ENCODE data around the gene LMO3. TPM values are rescaled to one million over a fixed set of nuclear protein-coding genes. Genes with fewer than 3 reads are reported as not detected.

LMO3 gene
- total RNA-seq, 1 donor from 2014 or later, result 54.3 TPM

GRCh38 chr12:16524378-16524777 is 81.6 kb downstream of the LMO3 start:
- Histone ChIP-seq H3K9ac (no peak overlapping the region), H4K20me1 (ENCODE audit: low read depth) (no peaks in the 10 kb centered on the region), H3K27me3 (no peaks in the 10 kb centered on the region), H3K9me3 (ENCODE audit: low read depth) (no peaks in the 10 kb centered on the region), H2AFZ (replicated peaks) (no peak overlapping the region), H3K4me2 (no peak overlapping the region), H3F3A (ENCODE audit: low read depth) (no peaks in the 10 kb centered on the region), H3K4me1 (no peaks in the 10 kb centered on the region), H3K4me3 (no peak overlapping the region), H3K36me3 (no peaks in the 10 kb centered on the region), H3K79me2 (ENCODE audit: low read depth) (no peaks in the 10 kb centered on the region), H3K27ac (no peak overlapping the region)
- no peaks in the 10 kb centered on the region for H3K27me3 Mint-ChIP-seq (ENCODE audit: insufficient read depth, low read depth)
- TF ChIP-seq EZH2phosphoT487 (IDR thresholded peaks at IDR 0.05) (no peak), EZH2 (IDR thresholded peaks at IDR 0.05) (no peak)
- TF ChIP-seq, protein P1, sequence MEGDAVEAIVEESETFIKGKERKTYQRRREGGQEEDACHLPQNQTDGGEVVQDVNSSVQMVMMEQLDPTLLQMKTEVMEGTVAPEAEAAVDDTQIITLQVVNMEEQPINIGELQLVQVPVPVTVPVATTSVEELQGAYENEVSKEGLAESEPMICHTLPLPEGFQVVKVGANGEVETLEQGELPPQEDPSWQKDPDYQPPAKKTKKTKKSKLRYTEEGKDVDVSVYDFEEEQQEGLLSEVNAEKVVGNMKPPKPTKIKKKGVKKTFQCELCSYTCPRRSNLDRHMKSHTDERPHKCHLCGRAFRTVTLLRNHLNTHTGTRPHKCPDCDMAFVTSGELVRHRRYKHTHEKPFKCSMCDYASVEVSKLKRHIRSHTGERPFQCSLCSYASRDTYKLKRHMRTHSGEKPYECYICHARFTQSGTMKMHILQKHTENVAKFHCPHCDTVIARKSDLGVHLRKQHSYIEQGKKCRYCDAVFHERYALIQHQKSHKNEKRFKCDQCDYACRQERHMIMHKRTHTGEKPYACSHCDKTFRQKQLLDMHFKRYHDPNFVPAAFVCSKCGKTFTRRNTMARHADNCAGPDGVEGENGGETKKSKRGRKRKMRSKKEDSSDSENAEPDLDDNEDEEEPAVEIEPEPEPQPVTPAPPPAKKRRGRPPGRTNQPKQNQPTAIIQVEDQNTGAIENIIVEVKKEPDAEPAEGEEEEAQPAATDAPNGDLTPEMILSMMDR (IDR thresholded peaks at IDR 0.05), result no peak
- no peak overlapping the region for H3K27ac Mint-ChIP-seq
- DNase-seq (ENCODE audit: low spot score), result no peak
- no peaks in the 10 kb centered on the region for H3K4me1 Mint-ChIP-seq
- no peak overlapping the region for H3K4me3 Mint-ChIP-seq
- peaks cover 2% of the 10 kb centered on the region for H3K9me3 Mint-ChIP-seq
- no peaks in the 10 kb centered on the region for H3K36me3 Mint-ChIP-seq

DNA sequence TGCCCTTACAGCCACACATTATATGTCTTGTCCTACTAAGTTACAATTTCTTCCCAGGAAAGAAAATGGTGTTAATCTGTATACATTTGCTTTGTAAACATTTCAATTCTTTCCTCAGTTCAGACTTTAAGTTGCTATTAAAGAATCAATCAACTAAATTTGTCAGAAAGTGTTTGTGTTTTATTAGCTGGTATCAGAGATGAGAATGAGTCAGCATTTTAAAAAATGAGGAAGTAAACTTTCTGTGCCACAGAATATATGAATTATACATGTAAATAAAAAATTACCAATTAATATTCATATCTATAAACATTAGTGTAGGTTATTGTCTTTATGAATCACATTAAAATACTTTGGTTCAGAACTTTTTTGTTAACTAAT is 82.0 kb downstream of the LMO3 start:
- Mint-ChIP-seq H3K9me3 (peaks cover 2% of the 10 kb centered on the region), H3K4me3 (no peak overlapping the region), H3K4me1 (no peaks in the 10 kb centered on the region), H3K27ac (no peak overlapping the region), H3K36me3 (no peaks in the 10 kb centered on the region), H3K27me3 (ENCODE audit: insufficient read depth, low read depth) (no peaks in the 10 kb centered on the region)
- Histone ChIP-seq H3K79me2 (ENCODE audit: low read depth) (no peaks in the 10 kb centered on the region), H3K36me3 (no peaks in the 10 kb centered on the region), H4K20me1 (ENCODE audit: low read depth) (no peaks in the 10 kb centered on the region), H3K4me1 (no peaks in the 10 kb centered on the region), H3F3A (ENCODE audit: low read depth) (no peaks in the 10 kb centered on the region), H3K27ac (no peak overlapping the region), H2AFZ (replicated peaks) (no peak overlapping the region), H3K9ac (no peak overlapping the region), H3K4me2 (no peak overlapping the region), H3K9me3 (ENCODE audit: low read depth) (no peaks in the 10 kb centered on the region), H3K4me3 (no peak overlapping the region), H3K27me3 (no peaks in the 10 kb centered on the region)
- TF ChIP-seq EZH2 (IDR thresholded peaks at IDR 0.05), result no peak
- DNase-seq (ENCODE audit: low spot score), result no peak

- Histone ChIP-seq H3K9ac (no peak overlapping the region), H3K4me2 (no peak overlapping the region), H3K79me2 (ENCODE audit: low read depth) (no peaks in the 10 kb centered on the region), H3F3A (ENCODE audit: low read depth) (no peaks in the 10 kb centered on the region), H2AFZ (replicated peaks) (no peak overlapping the region), H3K9me3 (ENCODE audit: low read depth) (no peaks in the 10 kb centered on the region), H3K4me3 (no peak overlapping the region), H3K27ac (no peak overlapping the region), H3K36me3 (no peaks in the 10 kb centered on the region), H4K20me1 (ENCODE audit: low read depth) (no peaks in the 10 kb centered on the region), H3K27me3 (no peaks in the 10 kb centered on the region), H3K4me1 (no peaks in the 10 kb centered on the region)
- H3K4me3 Mint-ChIP-seq, result no peak overlapping the region
- H3K4me1 Mint-ChIP-seq, result no peaks in the 10 kb centered on the region
- H3K9me3 Mint-ChIP-seq, result peaks cover 2% of the 10 kb centered on the region
- H3K36me3 Mint-ChIP-seq, result no peaks in the 10 kb centered on the region
- no peak overlapping the region for H3K27ac Mint-ChIP-seq
- no peaks in the 10 kb centered on the region for H3K27me3 Mint-ChIP-seq (ENCODE audit: insufficient read depth, low read depth)
- TF ChIP-seq EZH2 (IDR thresholded peaks at IDR 0.05) (no peak), EZH2phosphoT487 (IDR thresholded peaks at IDR 0.05) (no peak)
- TF ChIP-seq, protein P1 (IDR thresholded peaks at IDR 0.05), result no peak
- no peak for DNase-seq (ENCODE audit: low spot score)
Observed at GRCh38 chr12:16523284-16523950, 82.5 kb downstream of the LMO3 start.

GRCh38 chr12:16520328-16520727 is 85.6 kb downstream of the LMO3 start:
- H3K27ac ChIP-seq, result no peak overlapping the region
- no peak overlapping the region for H3K4me3 ChIP-seq
- TF ChIP-seq EZH2phosphoT487 (IDR thresholded peaks at IDR 0.05), result no peak
- TF ChIP-seq, protein P1 (IDR thresholded peaks at IDR 0.05), result no peak
- no peak for TF ChIP-seq EZH2 (IDR thresholded peaks at IDR 0.05)
- Mint-ChIP-seq H3K4me1 (no peaks in the 10 kb centered on the region), H3K27ac (no peak overlapping the region), H3K4me3 (no peak overlapping the region), H3K36me3 (no peaks in the 10 kb centered on the region), H3K9me3 (no peaks in the 10 kb centered on the region), H3K27me3 (ENCODE audit: insufficient read depth, low read depth) (no peaks in the 10 kb centered on the region)
- no peaks in the 10 kb centered on the region for H3K79me2 ChIP-seq (ENCODE audit: low read depth)
- H2AFZ ChIP-seq (replicated peaks), result no peak overlapping the region
- H3K36me3 ChIP-seq, result no peaks in the 10 kb centered on the region
- H3K4me2 ChIP-seq, result no peak overlapping the region
- no peaks in the 10 kb centered on the region for H3K9me3 ChIP-seq (ENCODE audit: low read depth)
- no peak for DNase-seq (ENCODE audit: low spot score)
- no peak overlapping the region for H3K9ac ChIP-seq
- H3K27me3 ChIP-seq, result no peaks in the 10 kb centered on the region
- no peaks in the 10 kb centered on the region for H3K4me1 ChIP-seq
- H3F3A ChIP-seq (ENCODE audit: low read depth), result no peaks in the 10 kb centered on the region
- H4K20me1 ChIP-seq (ENCODE audit: low read depth), result no peaks in the 10 kb centered on the region
